MCF 10A (cell line): ENCODE measurements around the gene ANAPC5. TPM values are rescaled to one million over a fixed set of nuclear protein-coding genes. Genes with fewer than 3 reads are reported as not detected.

Experiments used
- BruUV-seq: library from RNA; stranded (reverse); fragments of 400-500 nt; replicated peaks from 2 replicates; lab custom pipeline; 2021; lab: Mats Ljungman, UMichigan
- CTCF ChIA-PET: fragments of 300-600 bp; sonication (Branson Sonifier 250); formaldehyde crosslinking; extraction: SDS; loops from one replicate; lab custom pipeline; 2021; ENCODE audit warnings: antibody characterized with exemption, inconsistent platforms; lab: Yijun Ruan, JAX
- POLR2A ChIA-PET: fragments of 300-600, 350-650 bp; sonication (Branson Sonifier 250); formaldehyde crosslinking; extraction: SDS; loops from one replicate; lab custom pipeline; 2020; ENCODE audit warnings: antibody characterized with exemption, inconsistent platforms; lab: Yijun Ruan, JAX
- DNase-seq: peaks from one replicate; pipeline ENCODE4 v3.0.0-alpha.2; 2018; ENCODE audit not compliant: unreplicated experiment
- H3K27ac Mint-ChIP-seq: one replicate; pipeline ENCODE4 v1.8.0; 2022; ENCODE audit warnings: mild to moderate bottlenecking, low read depth, mixed read lengths; ENCODE audit not compliant: unreplicated experiment
- H3K27me3 Mint-ChIP-seq: one replicate; pipeline ENCODE4 v1.8.0; 2022; ENCODE audit warnings: mixed read lengths; ENCODE audit not compliant: insufficient read depth, unreplicated experiment
- H3K36me3 Mint-ChIP-seq: one replicate; pipeline ENCODE4 v1.8.0; 2022; ENCODE audit warnings: mild to moderate bottlenecking, moderate library complexity, mixed read lengths; ENCODE audit not compliant: insufficient read depth, unreplicated experiment
- H3K4me1 Mint-ChIP-seq: one replicate; pipeline ENCODE4 v1.8.0; 2022; ENCODE audit warnings: mixed read lengths; ENCODE audit not compliant: insufficient read depth, unreplicated experiment
- H3K4me3 Mint-ChIP-seq: one replicate; pipeline ENCODE4 v1.8.0; 2022; ENCODE audit warnings: mild to moderate bottlenecking, moderate library complexity, mixed read lengths; ENCODE audit not compliant: unreplicated experiment
- H3K9me3 Mint-ChIP-seq: one replicate; pipeline ENCODE4 v1.8.0; 2022; ENCODE audit warnings: mixed read lengths; ENCODE audit not compliant: unreplicated experiment
- CTCF ChIP-seq: fragments of 200-600 bp; IDR thresholded peaks from one replicate; pipeline ENCODE4 v1.8.0; 2022; ENCODE audit warnings: antibody characterized with exemption, mild to moderate bottlenecking; ENCODE audit not compliant: unreplicated experiment
- intact Hi-C: fragments of 100-400 bp; cut with micrococcal nuclease; formaldehyde crosslinking; loops from 2 replicates; pipeline ENCODE4 v1.14.1; 2022
- total RNA-seq: library from RNA; stranded (reverse); gene quantifications from 2 replicates; pipeline ENCODE4 v1.2.3, GENCODE V29; 2022

ANAPC5 gene
- total RNA-seq, 1 experiment from 2014 or later, result 95.6 TPM

DNA sequence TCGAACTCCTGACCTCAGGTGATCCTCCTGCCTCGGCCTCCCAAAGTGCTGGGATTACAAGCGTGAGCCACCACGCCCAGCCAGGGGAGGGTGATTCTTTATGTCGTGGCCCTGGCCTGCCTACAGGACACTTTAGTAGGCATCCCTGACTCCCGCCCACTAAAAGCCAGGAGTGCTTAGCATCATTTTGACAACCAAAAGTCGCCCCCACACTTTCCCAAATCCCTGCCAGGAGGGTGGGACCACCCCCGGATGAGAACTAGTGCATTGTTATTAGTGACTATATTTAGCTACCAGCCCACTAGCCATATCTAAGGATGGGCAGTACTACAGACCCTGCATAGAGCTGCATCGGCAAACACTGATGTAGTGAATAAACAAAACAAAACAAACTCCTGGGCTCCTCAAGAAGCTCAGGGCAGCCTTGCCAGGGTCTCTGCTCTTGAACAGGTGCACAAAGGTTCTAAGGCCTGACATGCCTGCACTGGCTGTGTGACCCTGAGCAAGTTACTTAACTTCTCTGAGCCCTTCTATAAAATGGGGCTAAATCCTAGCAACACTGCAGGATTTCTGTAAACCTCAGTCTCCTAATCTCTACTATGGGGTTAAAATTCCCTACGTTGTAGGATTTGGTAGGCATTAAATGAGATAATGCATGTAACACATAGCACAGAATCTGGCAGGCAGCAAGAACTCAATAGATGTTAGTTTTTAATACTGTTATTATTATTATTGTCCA lies 57.9 kb downstream of the ANAPC5 start:
- DNase-seq, result no peak
- intact Hi-C loops, result no loop called here
- Mint-ChIP-seq H3K9me3 (no peaks in the 10 kb centered on the region), H3K4me1 (peaks cover 11% of the 10 kb centered on the region), H3K4me3 (peak overlapping the region; percentile 78), H3K36me3 (peaks cover 38% of the 10 kb centered on the region), H3K27ac (no peak overlapping the region), H3K27me3 (no peaks in the 10 kb centered on the region)
- ChIA-PET CTCF (interaction anchor here (0.6 to 0.7 kb wide), 3 partner anchors 26 to 289 kb away, joined by 3 read pairs; no protein-coding TSS in a partner anchor), POLR2A (no interaction called here)
- no TSS peak for BruUV-seq
- no peak for TF ChIP-seq CTCF

DNA sequence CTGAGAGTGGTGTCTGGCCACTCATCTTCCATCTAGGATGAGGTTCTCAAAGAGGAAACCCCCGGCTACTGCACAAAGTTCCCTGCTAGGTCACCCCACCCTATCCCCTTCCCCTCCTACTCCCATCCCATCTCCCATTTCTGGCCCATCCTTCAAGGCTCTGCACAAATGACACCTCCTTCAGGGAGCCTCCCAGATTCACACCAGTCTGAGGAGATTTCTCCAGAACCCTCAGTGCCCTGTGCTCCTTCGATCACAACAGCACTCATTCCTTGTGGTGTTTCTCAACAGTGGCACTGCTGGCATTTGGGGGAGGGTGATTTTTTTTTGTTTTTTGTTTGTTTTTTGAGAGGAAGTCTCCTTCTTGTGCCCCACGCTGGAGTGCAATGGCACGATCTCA lies 58.6 kb downstream of the ANAPC5 start:
- ChIA-PET POLR2A (no interaction called here), CTCF (no interaction called here)
- no peak overlapping the region for H3K27ac Mint-ChIP-seq
- TF ChIP-seq CTCF, result no peak
- H3K4me3 Mint-ChIP-seq, result no peak overlapping the region
- BruUV-seq, result no TSS peak
- H3K36me3 Mint-ChIP-seq, result peaks cover 38% of the 10 kb centered on the region
- H3K4me1 Mint-ChIP-seq, result peaks cover 11% of the 10 kb centered on the region
- no peaks in the 10 kb centered on the region for H3K9me3 Mint-ChIP-seq
- intact Hi-C loops, result no loop called here
- no peak for DNase-seq
- H3K27me3 Mint-ChIP-seq, result no peaks in the 10 kb centered on the region

DNA sequence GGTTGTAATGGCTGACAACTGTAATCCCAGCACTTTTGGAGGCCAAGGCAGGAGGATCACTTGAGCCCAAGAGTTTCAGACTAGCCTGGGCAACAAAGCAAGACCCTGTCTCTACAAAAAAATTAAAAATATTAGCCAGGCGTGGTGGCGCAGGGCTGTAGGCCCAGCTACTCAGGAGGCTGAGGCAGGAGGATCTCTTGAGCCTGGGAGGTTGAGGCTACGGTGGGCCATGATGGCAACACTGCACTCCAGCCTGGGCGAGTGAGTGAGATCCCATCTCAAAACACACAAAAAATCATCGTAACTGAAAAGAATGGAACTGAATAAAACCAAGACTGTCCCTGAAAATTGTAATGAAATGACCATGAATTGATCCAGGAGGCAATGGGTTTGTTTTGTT lies 61.8 kb downstream of the ANAPC5 start:
- H3K27ac Mint-ChIP-seq, result peak overlapping the region; percentile 35
- H3K9me3 Mint-ChIP-seq, result no peaks in the 10 kb centered on the region
- ChIA-PET POLR2A (no interaction called here), CTCF (no interaction called here)
- H3K4me1 Mint-ChIP-seq, result peaks cover 5% of the 10 kb centered on the region
- no TSS peak for BruUV-seq
- no peak for DNase-seq
- peaks cover 32% of the 10 kb centered on the region for H3K36me3 Mint-ChIP-seq
- H3K27me3 Mint-ChIP-seq, result no peaks in the 10 kb centered on the region
- intact Hi-C loops, result no loop called here
- H3K4me3 Mint-ChIP-seq, result no peak overlapping the region
- no peak for TF ChIP-seq CTCF

- peaks cover under 1% of the 10 kb centered on the region for H3K4me1 Mint-ChIP-seq
- H3K9me3 Mint-ChIP-seq, result no peaks in the 10 kb centered on the region
- POLR2A ChIA-PET, result no interaction called here
- no TSS peak for BruUV-seq
- no peak for DNase-seq
- H3K4me3 Mint-ChIP-seq, result no peak overlapping the region
- H3K27me3 Mint-ChIP-seq, result no peaks in the 10 kb centered on the region
- H3K36me3 Mint-ChIP-seq, result peaks cover 32% of the 10 kb centered on the region
- intact Hi-C loops, result no loop called here
- H3K27ac Mint-ChIP-seq, result peak overlapping the region; percentile 35
- TF ChIP-seq CTCF, result no peak
- CTCF ChIA-PET, result no interaction called here
Observed at GRCh38 chr12:121289962-121290361, 62.2 kb downstream of the ANAPC5 start.
